ENCODE data around the gene TMEM240.
"Not testable (repeated sequence)": the region's sequence is repeated elsewhere in the genome, so short reads cannot be mapped to it uniquely, and the experiment has no call there.

GRCh38 chr1:1514376-1514775, 26.0 kb downstream of the TMEM240 start:
- not testable (repeated sequence) for TF ChIP-seq POLR2A, CTCF, POLR2AphosphoS5, EP300 (IDR thresholded peaks at IDR 0.05)
